Lower leg skin (tissue), 3 donors: ENCODE data around the gene KLHDC3.

Experiments
- POLR2A ChIP-seq, 2 donors: fragments of 450-650 bp; IDR thresholded peaks; one replicate each; pipeline ENCODE4 v1.6.1; 2016 to 2017; ENCODE audit warnings: antibody characterized with exemption in 2 of 2, mild to moderate bottlenecking in 1 of 2, moderate library complexity in 1 of 2
- TF ChIP-seq, protein P1 (sequence below), 3 donors: fragments of 450-650 bp; IDR thresholded peaks; one replicate each; pipeline ENCODE4 v1.5.1; 2016; ENCODE audit warnings: antibody characterized with exemption in 3 of 3, mild to moderate bottlenecking in 3 of 3, moderate library complexity in 2 of 3

DNA sequence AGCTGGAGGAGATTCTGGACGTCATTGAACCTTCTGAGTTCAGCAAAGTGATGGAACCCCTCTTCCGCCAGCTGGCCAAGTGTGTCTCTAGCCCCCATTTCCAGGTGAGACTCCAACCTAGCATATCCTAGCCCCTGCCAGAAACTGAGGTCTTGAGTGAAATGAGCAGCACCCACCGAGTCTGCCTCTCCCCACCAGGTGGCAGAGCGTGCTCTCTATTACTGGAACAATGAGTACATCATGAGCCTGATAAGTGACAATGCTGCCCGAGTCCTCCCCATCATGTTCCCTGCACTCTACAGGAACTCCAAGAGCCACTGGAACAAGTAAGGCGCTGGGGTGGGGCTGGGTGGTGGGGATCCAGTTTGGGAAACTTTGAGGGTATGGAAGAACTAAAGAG lies 4.9 kb upstream of the KLHDC3 start:
- TF ChIP-seq, protein P1, sequence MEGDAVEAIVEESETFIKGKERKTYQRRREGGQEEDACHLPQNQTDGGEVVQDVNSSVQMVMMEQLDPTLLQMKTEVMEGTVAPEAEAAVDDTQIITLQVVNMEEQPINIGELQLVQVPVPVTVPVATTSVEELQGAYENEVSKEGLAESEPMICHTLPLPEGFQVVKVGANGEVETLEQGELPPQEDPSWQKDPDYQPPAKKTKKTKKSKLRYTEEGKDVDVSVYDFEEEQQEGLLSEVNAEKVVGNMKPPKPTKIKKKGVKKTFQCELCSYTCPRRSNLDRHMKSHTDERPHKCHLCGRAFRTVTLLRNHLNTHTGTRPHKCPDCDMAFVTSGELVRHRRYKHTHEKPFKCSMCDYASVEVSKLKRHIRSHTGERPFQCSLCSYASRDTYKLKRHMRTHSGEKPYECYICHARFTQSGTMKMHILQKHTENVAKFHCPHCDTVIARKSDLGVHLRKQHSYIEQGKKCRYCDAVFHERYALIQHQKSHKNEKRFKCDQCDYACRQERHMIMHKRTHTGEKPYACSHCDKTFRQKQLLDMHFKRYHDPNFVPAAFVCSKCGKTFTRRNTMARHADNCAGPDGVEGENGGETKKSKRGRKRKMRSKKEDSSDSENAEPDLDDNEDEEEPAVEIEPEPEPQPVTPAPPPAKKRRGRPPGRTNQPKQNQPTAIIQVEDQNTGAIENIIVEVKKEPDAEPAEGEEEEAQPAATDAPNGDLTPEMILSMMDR (IDR thresholded peaks at IDR 0.05) = no peak
- TF ChIP-seq POLR2A (IDR thresholded peaks at IDR 0.05) = no peak
